DND-41 (cell line): ENCODE results near the gene SP140.

ENCODE experiments used
- ATAC-seq: fragments of 200-7000 bp; cut with Tn5 transposase; 3 replicates; pipeline ENCODE4 v1.9.1; 2021; ENCODE audit warnings: low read depth; ENCODE audit not compliant: insufficient read depth
- DNase-seq: peaks from one replicate; pipeline ENCODE4 v3.0.0-alpha.2; 2020
- H2AFZ ChIP-seq: 2 replicates; pipeline ENCODE4 v1.6.0; 2012; ENCODE audit warnings: low read depth, low read length
- H3K27ac ChIP-seq: 2 replicates; pipeline ENCODE4 v1.5.1; 2012; ENCODE audit warnings: low read length, inconsistent platforms
- H3K27me3 ChIP-seq: fragments of 200-600 bp; sonication (generic); 2 replicates; pipeline ENCODE4 v1.6.0; 2012; ENCODE audit warnings: low read length, mild to moderate bottlenecking, inconsistent platforms; ENCODE audit not compliant: insufficient read depth, poor library complexity
- H3K36me3 ChIP-seq: 2 replicates; pipeline ENCODE4 v1.5.1; 2012; ENCODE audit warnings: low read length, inconsistent platforms; ENCODE audit not compliant: insufficient read depth
- H3K4me1 ChIP-seq: 2 replicates; pipeline ENCODE4 v1.5.1; 2012; ENCODE audit warnings: mild to moderate bottlenecking, low read length; ENCODE audit not compliant: insufficient read depth
- H3K4me2 ChIP-seq: 2 replicates; pipeline ENCODE4 v1.6.0; 2012; ENCODE audit warnings: mild to moderate bottlenecking, moderate library complexity, low read length, inconsistent platforms; ENCODE audit not compliant: insufficient read depth
- H3K4me3 ChIP-seq, 2 experiments: fragments of 200-600 bp in 1 of 2; shearing (Covaris generic) in 1 of 2; 2 replicates each; pipeline ENCODE4 v1.5.1; 2012 to 2016; ENCODE audit warnings: inconsistent platforms in 2 of 2, low read length in 2 of 2, mild to moderate bottlenecking in 2 of 2, low read depth in 1 of 2, moderate library complexity in 1 of 2
- H3K79me2 ChIP-seq: 2 replicates; pipeline ENCODE4 v1.6.0; 2012; ENCODE audit warnings: low read length, inconsistent platforms; ENCODE audit not compliant: insufficient read depth
- H3K9ac ChIP-seq: 2 replicates; pipeline ENCODE4 v1.6.0; 2012; ENCODE audit warnings: low read depth, mild to moderate bottlenecking, inconsistent platforms, low read length, moderate library complexity
- H3K9me3 ChIP-seq: 2 replicates; pipeline ENCODE4 v1.5.1; 2012; ENCODE audit warnings: low read length, moderate library complexity, mild to moderate bottlenecking, inconsistent platforms; ENCODE audit not compliant: insufficient read depth, severe bottlenecking
- H4K20me1 ChIP-seq: 2 replicates; pipeline ENCODE4 v1.6.0; 2012; ENCODE audit warnings: low read length; ENCODE audit not compliant: insufficient read depth
- EZH2 ChIP-seq: IDR thresholded peaks from 3 replicates; pipeline ENCODE4 v1.6.1; 2012; ENCODE audit warnings: borderline replicate concordance, low read depth, mild to moderate bottlenecking, moderate library complexity, low read length, inconsistent platforms; ENCODE audit not compliant: severe bottlenecking
- TF ChIP-seq, protein P1 (sequence below): IDR thresholded peaks from 2 replicates; pipeline ENCODE4 v1.5.1; 2012; ENCODE audit warnings: borderline replicate concordance, low read length, moderate library complexity, mild to moderate bottlenecking; ENCODE audit not compliant: poor library complexity, severe bottlenecking; ENCODE audit errors: extremely low read depth

SP140 gene

DNA sequence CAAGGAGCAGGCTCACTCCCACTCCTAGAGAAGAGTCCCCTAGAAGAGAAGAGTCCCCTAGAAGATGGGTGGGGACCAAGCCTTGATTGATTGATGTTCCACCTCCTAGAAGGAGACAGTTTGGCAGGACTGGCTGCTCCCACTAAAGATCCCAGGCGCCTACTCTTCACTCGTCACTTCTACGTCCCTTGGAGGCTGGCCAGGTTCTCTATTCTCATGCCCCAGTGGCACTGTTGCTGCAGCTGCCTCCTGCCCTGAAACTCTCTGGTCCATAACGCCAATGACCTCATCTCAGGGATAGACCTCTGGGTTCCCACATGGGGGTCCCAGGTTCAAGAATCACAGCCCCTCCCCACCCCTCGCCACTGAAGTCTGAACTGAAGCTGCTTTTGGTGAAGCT lies 99.0 kb downstream of the SP140 start:
- no peaks in the 10 kb centered on the region for H4K20me1 ChIP-seq
- H3K27me3 ChIP-seq: no peaks in the 10 kb centered on the region
- H3K9me3 ChIP-seq: no peaks in the 10 kb centered on the region
- no peak overlapping the region for H3K27ac ChIP-seq
- no peak overlapping the region for H2AFZ ChIP-seq
- H3K4me3 ChIP-seq: no peak overlapping the region
- ATAC-seq (no peak), DNase-seq (no peak)
- H3K79me2 ChIP-seq: peaks cover 32% of the 10 kb centered on the region
- no peak overlapping the region for H3K9ac ChIP-seq
- no peak overlapping the region for H3K4me2 ChIP-seq
- peaks cover 8% of the 10 kb centered on the region for H3K36me3 ChIP-seq
- H3K4me1 ChIP-seq: peaks cover 58% of the 10 kb centered on the region
- TF ChIP-seq EZH2: no peak
- TF ChIP-seq, protein P1, sequence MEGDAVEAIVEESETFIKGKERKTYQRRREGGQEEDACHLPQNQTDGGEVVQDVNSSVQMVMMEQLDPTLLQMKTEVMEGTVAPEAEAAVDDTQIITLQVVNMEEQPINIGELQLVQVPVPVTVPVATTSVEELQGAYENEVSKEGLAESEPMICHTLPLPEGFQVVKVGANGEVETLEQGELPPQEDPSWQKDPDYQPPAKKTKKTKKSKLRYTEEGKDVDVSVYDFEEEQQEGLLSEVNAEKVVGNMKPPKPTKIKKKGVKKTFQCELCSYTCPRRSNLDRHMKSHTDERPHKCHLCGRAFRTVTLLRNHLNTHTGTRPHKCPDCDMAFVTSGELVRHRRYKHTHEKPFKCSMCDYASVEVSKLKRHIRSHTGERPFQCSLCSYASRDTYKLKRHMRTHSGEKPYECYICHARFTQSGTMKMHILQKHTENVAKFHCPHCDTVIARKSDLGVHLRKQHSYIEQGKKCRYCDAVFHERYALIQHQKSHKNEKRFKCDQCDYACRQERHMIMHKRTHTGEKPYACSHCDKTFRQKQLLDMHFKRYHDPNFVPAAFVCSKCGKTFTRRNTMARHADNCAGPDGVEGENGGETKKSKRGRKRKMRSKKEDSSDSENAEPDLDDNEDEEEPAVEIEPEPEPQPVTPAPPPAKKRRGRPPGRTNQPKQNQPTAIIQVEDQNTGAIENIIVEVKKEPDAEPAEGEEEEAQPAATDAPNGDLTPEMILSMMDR: no peak

- H3K4me3 ChIP-seq: peak overlapping the region in 1 of 2 experiments; percentile 29; a peak in 2 of 4 replicates
- H4K20me1 ChIP-seq: no peaks in the 10 kb centered on the region
- no peaks in the 10 kb centered on the region for H3K27me3 ChIP-seq
- DNase-seq: no peak
- no peak for ATAC-seq
- peak overlapping the region; percentile 90 for H3K4me2 ChIP-seq
- H3K9ac ChIP-seq: peak overlapping the region; percentile 98; the same call in 1 of the 2 replicates
- H3K79me2 ChIP-seq: peaks cover 43% of the 10 kb centered on the region
- H3K36me3 ChIP-seq: peaks cover 8% of the 10 kb centered on the region
- peaks cover 59% of the 10 kb centered on the region for H3K4me1 ChIP-seq
- no peak for TF ChIP-seq EZH2
- TF ChIP-seq, protein P1: no peak
- H3K9me3 ChIP-seq: no peaks in the 10 kb centered on the region
- no peak overlapping the region for H2AFZ ChIP-seq
- peak overlapping the region; percentile 57 for H3K27ac ChIP-seq
Measured at GRCh38 chr2:230325316-230326243, 100.0 kb downstream of the SP140 start.

- ATAC-seq: peak; percentile 98
- Histone ChIP-seq H3K9me3 (no peaks in the 10 kb centered on the region), H4K20me1 (no peaks in the 10 kb centered on the region), H3K27me3 (no peaks in the 10 kb centered on the region), H3K9ac (peak within 1 kb of the TSS; percentile 98), H3K4me3 (peak within 1 kb of the TSS; percentile 60 to 82), H3K79me2 (peaks cover 54% of the 10 kb centered on the region), H3K27ac (peak within 1 kb of the TSS; percentile 100), H2AFZ (peak within 1 kb of the TSS; percentile 89), H3K36me3 (peaks cover 11% of the 10 kb centered on the region), H3K4me2 (peak within 1 kb of the TSS; percentile 90), H3K4me1 (peaks cover 53% of the 10 kb centered on the region)
- peak; percentile 85 for DNase-seq
- TF ChIP-seq EZH2: no peak
- TF ChIP-seq, protein P1: no peak
Measured at GRCh38 chr2:230326453-230327417, 101.2 kb downstream of the SP140 start, which contains the start of gene SP140L. TSS of gene SP140L (plus strand) at chr2:230327193. CDS start at chr2:230327270, 77 bp downstream.
